GM19452 (cell line): ENCODE measurements around the gene ZNF554.

Experiments
- ATAC-seq: cut with Tn5 transposase; IDR thresholded peaks from one replicate; pipeline ENCODE4 v1.9.1; 2021; ENCODE audit not compliant: unreplicated experiment

ZNF554 gene

DNA sequence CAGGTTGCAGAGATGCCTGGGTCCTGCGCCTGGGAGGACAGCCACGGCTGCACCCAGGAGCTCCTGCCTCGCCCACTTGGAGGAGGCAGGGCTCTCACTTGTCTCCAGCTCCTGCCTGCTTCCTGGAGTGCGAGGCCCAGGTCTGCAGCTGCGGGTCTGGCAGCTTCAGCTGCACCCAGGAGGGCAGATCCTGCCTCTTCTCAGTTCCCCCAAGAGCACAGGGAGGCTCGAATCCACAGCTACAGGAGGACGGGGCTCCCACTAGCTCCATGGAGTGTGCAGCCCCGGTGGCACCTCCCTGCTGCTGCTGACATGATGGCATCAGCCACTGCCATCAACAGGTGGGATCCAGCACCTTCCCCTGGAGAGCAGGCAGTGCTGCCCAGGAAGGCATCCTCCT lies 4.5 kb downstream of the ZNF554 start:
- no peak for ATAC-seq

DNA sequence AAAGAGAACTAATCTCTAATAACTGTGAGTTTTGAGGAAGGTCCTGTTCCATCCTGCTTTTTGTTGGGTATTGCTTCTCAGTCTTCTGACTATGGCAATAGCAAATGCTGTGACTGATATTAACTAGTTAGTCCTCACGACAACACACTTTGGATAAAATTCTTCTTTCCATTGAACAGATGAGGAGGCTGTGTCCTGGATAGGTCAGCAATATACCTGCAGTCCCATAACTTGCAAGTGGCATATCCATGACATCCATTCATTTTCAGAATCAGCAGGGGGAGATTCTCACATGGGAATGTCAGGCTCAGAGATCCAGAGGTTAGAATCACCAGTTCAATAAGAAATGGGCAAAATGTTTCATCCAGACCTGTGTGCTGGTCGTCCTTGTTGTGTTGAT lies 7.4 kb downstream of the ZNF554 start:
- no peak for ATAC-seq

DNA sequence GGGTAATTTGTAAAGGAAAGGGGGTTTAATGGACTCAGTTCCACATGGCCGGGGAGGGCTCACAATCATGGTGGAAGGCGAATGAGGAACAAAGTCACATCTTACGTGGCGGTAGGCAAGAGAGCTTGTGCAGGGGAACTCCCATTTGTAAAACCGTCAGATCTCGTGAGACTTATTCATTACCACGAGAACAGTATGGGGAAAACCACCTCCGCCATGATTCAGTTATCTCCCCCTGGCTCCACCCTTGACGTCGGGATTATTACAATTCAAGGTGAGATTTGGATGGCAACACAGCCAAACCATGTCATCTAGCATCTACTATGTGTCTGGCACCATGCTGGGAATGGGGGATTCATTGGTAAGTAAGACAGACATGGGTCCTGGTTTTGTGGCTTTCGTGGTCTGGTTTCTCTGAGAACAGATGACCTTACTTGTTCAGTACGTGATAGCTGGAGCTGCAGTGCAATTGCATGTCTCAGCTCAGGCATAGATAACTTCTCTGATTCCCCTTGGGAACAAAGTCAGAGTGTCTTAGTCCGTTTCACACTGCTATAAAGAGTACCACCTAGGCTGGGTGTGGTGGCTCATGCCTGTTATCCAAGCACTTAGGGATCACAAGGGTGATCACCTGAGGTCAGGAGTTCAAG lies 8.3 kb downstream of the ZNF554 start:
- no peak for ATAC-seq

DNA sequence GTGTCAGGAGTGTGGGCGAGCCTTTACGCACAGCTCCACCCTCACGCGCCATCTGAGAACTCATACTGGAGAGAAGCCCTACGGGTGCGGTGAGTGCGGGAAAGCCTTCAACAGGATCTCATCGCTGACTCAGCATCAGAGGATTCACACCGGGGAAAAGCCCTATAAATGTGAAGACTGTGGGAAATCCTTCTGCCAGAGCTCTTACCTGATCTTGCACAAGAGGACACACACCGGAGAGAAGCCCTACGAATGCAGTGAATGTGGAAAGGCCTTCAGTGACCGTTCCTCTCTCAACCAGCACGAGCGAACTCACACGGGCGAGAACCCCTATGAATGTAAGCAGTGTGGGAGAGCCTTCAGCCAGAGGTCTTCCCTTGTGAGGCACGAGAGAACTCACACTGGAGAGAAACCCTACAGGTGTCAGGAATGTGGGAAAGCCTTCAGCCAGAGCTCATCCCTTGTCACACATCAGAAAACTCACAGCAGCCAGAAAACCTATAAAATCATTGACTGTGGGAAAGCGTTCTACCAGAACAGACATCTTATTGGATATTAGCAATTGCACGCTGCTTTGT lies 14.7 kb downstream of the ZNF554 start:
- ATAC-seq, result no peak

- ATAC-seq, result no peak
Observed at GRCh38 chr19:2837430-2837829, 17.8 kb downstream of the ZNF554 start.

GRCh38 chr19:2840794-2841791 lies 21.4 kb downstream of the ZNF554 start, which contains the start of gene ZNF555:
ZNF555 (plus strand) TSS chr19:2841475; CDS start chr19:2841573, 98 bp downstream.
- peak; percentile 85 for ATAC-seq

DNA sequence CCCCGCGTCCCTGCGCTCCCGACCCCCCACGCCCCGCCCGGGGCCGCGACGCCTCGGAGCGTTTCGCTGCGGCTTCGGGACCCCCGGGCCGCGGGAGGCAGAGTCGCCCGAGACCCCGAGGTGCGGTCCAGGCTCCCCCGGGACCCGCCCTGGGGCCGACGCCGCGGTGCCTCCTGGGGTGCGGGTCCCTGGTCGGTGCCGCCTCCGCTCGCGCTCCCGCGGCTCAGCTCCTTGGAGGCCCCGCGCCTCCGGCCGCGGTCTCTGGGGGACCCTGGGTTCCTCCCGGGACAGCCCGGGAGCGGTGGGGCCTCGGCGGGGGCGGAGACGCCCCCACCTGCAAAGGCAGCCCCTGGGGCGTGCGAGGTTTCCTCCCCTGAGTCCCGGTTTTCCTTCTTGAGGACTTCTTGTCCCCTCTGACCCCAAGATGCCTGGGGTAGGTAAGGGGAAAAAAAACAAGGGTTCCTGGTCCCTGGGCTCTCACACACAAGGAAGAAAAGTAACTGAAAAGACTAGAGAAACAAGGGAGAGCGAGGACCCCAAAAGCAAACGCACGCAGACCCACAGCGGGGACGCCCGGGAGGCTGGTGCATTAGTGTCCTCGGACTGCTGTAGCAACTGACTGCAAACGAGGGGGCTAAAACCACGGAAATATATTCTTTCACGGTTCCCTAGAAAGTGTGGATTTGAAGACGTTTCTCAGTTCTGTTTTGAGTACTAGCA lies 22.3 kb downstream of the ZNF554 start:
- no peak for ATAC-seq

DNA sequence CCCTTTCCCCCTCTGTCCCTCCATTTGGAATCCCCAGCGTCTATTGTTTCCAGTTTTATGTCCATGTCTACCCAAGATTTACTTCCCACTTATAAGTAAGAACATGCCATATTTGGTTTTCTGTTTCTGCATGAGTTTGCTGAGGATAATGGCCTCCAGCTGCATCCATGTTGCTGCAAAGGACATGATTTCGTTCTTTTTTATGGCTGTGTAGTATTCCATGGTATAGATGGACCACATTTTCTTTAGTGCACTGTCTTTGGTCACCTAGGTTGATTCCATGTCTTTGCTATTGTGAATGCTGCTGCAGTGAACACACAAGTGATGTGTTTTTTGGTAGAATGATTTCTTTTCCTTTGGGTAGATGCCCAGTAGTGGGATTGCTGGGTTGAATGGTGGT lies 25.4 kb downstream of the ZNF554 start:
- no peak for ATAC-seq

GRCh38 chr19:2846180-2846894 lies 26.7 kb downstream of the ZNF554 start:
- no peak for ATAC-seq

GRCh38 chr19:2847507-2847906 lies 27.8 kb downstream of the ZNF554 start:
- ATAC-seq, result no peak

DNA sequence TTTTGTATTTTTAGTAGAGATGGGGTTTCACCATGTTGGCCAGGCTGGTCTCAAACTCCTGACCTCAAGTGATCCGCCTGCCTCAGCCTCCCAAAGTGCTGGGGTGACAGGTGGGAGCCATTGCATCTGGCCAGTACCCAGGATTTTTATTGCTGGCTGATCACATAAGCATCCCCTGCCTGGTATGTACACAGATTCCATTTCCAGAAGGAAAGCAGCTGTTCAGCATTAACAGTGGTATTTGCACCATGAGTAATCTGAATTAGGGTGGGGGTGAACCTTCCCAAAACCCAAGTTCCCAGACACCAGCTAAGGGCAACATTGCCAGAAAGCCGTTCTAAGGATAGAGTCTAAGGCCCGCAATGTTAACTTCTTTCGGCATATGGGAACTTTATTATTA lies 28.9 kb downstream of the ZNF554 start:
- ATAC-seq, result no peak

DNA sequence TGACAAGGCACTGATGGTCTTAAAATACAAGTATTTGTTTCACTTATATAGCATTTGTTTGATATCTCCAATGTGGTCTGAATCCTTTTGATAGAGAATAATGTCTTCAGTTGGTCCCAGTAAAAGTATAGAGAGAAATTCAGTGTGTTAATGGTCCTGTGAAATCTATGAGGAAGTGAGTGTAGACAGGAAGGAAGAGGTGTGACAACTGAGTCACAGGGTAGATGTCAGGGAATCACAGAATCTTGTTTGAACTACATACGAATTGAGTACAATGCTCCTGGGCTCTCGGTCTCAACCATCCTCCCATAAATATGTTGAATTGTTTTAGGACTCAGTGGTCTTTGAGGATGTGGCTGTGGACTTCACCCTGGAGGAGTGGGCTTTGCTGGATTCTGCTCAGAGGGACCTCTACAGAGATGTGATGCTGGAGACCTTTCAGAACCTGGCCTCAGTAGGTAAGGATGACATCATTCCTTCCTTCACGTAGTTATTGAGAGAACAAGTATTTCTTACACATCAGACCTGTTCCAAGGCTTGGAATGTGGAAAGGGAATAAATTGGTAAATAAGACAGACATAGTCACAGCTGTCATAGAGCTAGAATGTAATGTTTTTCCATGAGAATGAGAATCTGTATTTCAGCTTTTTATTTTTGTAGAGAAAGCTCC lies 30.7 kb downstream of the ZNF554 start:
- ATAC-seq, result no peak

DNA sequence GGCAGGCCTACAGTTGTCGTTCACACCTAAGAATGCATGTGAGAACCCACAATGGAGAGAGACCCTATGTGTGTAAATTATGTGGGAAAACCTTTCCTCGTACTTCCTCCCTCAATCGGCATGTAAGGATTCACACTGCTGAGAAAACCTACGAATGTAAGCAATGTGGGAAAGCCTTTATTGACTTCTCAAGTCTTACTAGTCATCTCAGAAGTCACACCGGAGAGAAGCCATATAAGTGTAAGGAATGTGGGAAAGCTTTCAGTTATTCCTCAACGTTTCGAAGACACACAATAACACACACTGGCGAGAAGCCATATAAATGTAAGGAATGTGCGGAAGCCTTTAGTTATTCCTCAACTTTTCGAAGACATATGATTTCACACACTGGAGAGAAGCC lies 32.9 kb downstream of the ZNF554 start:
- ATAC-seq, result no peak

DNA sequence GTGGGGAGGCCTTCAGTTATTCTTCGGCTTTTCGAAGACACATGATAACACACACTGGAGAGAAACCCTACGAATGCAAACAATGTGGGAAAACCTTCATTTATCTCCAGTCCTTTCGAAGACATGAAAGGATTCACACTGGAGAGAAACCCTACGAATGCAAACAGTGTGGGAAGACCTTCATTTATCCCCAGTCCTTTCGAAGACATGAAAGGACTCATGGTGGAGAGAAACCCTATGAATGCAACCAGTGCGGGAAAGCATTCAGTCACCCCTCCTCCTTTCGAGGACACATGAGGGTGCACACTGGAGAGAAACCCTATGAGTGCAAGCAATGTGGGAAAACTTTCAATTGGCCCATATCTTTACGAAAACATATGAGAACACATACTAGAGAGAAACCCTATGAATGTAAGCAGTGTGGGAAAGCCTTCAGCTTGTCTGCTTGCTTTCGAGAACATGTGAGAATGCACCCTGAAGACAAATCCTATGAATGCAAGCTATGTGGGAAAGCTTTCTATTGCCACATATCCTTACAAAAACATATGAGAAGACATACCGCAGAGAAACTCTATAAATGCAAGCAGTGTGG lies 33.4 kb downstream of the ZNF554 start:
- ATAC-seq, result no peak

DNA sequence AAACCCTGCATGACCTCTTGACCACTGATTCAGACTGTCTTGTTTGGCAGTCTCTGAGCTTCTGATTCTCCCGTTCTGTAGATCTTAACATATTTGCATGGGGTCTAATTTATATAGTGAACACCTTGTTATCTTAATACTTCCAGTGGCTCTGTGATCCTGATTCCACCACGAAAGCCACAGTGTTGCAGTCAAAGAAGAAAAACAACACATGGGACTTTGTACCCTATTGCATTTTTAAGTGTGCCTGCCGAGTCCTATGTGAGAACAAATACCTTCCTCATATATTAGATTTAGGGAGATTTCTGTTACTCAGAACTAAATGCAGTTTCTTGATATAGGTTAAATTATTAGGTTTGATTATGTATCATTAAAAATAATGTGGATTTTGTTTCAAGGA lies 35.2 kb downstream of the ZNF554 start:
- ATAC-seq, result no peak

DNA sequence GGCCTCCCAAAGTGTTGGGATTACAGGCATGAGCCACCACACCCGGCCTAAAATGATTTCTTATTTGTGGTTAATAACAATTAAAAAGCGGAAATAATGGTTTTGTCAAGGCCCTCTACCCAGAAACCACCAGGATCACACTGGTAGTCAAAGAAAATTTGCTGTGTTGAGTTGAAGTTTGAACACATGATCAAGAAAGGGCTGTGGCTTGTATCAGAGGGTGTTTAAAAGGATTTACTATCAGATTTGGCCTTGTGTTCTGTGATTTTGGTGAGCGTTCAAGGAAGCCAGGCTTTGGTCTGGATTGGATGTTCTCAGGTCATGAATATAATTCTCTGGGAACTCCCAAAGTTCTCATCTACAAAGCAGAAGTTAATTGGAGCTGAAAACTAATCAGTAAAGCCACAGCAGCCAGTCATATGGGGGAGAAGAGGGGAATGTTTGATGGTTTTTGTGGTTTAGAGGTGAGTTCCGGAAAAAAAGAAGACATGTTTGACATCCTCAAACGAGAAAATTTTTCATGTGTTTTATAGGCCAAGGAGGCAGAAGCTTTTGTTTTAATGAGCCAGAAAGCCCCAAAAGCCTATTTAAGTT lies 36.9 kb downstream of the ZNF554 start:
- ATAC-seq, result no peak

- ATAC-seq, result no peak
Observed at GRCh38 chr19:2858864-2859263, 39.2 kb downstream of the ZNF554 start.

DNA sequence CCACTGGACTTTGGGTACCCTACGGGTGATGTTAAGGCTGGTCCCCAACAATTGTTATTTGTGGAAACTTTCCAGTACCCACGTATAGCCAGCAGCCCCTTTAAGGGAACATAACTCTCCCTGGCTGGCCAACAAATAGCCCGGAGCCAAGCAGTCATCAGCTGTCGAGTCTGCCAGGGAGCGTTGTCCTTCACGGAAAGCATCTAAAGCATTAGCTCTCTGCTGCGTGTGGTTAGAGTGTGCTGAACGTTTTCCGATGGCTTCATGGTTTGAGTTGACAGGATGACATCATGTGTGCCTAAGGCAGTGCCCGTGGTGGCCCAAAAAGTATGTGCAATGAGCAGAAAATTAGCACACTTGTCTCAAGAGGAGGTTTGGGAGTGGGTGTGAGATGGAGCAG lies 44.1 kb downstream of the ZNF554 start:
- no peak for ATAC-seq
